CD4-positive, alpha-beta T cell treated with Interleukin-4 for 1 hour (primary cell): ENCODE results near the gene SELENON.
"Not testable (repeated sequence)": the region's sequence is repeated elsewhere in the genome, so short reads cannot be mapped to it uniquely, and the experiment has no call there.

Experiments used
- DNase-seq, 2 donors: peaks; one replicate each; pipeline ENCODE4 v3.0.0-alpha.2; 2020 to 2022

SELENON gene

DNA sequence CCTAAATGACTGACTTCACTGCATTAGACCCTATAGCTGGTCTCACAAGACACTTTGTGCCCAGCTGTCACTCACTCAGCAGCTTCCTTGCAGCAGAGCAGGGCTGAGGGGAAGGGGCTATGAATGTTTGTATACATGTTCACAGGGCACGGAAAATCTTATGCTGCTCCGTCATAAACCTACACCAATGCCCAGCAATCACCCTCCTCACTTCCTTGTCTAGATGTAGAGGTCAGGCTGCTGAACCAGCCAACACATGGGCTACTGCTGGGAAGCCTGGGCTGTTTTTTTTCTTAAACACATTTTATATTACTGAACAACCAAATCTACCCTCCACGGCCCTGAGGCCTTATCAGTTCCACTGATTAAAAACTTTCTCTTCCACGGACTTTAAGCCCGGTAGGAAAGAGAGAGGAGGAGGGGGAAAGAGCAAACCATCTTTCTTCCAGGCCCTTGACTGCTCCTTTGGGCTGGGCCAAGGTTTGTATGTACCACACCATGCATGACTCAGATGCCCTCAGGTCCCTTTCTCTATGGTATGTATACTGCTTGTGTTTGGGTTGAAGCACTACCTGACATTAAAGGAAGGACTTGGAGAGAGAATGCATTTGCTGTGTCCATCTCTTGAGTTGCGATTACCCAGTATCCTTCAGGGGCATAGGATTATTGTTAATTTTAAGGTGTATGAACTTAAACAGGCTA lies 32.5 kb downstream of the SELENON start:
- DNase-seq, result no peak

- no peak for DNase-seq
Measured at GRCh38 chr1:25833158-25833557, 33.2 kb downstream of the SELENON start.

GRCh38 chr1:25834894-25835293 lies 34.9 kb downstream of the SELENON start:
- DNase-seq, result no peak

GRCh38 chr1:25836695-25837094 lies 36.7 kb downstream of the SELENON start:
- no peak for DNase-seq

GRCh38 chr1:25837262-25837875 lies 37.4 kb downstream of the SELENON start:
- peak in 1 of 2 donors; percentile 22 for DNase-seq

DNA sequence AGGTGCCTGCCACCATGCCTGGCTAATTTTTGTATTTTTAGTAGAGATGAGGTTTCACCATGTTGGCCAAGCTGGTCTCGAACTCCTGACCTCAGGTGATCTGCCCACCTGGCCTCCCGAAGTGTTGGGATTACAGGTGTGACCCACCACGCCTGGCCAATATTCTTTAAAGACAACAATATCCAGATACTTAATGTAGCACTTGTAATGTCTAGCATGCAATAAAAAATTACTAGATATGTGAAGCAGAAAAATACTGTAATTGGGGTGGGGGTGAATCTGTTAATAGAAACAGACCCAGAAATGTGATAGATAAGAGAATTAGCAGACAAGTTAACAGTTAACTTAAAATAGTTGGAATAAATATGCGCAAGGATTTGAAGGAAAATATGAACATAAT lies 39.8 kb downstream of the SELENON start:
- not testable (repeated sequence) for DNase-seq

DNA sequence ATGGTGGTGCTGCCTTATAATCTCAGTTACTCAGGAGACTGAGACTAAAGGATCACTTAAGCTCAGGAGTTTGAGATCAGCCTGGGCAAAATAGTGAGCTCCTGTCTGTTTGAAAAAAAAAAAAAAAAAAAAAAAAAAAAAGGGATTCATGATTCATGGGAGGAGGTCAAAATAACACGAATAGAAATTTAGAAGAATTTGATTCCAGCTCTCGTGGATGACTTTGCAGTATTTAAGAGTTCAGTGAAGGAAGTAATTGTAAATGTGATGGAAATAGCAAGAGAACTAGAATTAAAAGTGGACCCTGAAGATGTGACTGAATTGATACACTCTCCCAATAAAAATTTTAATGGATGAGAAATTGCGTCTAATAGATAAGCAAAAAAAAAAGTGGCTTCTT lies 43.5 kb downstream of the SELENON start:
- no peak for DNase-seq

DNA sequence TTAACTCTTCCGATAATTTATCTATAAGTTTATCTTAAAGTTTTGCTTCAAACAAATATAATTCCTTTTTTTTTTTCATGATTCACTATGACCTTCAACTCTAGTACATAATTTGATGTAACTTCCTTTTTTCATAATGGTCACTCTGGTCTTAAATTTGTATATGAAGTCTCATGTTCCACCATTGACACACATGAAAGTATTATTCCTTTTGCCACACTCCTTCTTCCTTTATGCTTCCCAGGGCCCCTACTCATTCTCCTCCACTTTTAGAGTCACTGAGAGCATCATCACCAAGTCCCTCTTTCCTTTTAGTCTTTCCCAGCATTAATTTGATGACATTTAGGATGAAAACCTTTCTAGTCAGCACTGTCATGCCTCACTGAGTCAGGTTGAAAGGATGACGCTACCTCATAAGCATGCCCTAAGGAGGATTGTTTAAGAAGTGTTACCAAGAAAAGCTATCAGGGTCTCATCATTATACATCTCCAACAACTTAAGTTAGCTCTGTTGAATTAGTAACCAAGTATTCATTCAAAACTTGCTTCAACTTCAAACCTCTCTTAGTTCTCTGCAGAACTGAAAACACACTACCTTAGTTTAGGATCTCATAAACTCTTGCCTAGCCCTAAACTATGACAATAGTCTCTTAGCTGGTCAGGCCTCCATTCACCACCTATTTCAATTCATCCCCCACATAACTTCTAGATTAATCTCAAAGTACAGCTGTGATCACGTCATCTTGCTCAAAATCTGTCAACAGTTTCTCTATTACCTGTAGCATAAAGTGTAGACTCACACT lies 44.7 kb downstream of the SELENON start:
- DNase-seq, result no peak

DNA sequence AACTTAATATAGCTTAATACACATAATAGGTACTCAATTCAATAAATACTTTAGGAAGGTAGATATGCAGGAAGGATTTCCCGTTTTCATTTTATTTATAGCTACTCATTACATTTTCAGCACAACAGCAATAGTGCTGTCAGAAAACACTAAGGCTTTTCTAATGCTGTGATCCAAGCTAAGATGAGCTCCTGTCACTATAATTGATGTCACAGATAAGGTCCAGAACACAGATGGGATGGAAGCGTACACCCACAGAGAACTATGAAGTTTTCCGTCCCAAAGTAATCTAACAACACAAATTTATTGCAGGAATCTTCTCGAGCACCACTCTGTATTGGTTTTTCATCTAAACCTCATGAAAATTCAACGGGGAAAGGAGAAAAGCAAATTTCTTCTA lies 45.7 kb downstream of the SELENON start:
- DNase-seq, result no peak

DNA sequence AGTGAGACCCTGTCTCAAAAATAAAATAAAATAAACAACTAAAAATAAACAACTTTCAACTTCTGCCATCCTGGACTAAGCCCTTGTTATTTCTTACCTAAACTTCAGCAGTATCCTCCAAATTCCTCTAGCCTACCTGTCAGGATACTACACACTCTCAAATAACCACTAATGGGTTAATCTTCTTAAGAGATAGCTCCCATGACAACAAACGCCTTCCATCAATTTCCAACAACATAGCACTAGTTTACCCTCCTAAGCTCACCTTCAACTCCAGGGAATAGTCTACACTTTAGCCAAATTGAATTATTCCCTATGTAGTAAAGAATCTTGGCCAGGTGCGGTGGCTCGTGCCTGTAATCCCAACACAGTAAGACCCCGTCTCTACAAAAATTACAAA lies 47.9 kb downstream of the SELENON start:
- DNase-seq, result no peak

- DNase-seq, result no peak
Measured at GRCh38 chr1:25848531-25848930, 48.5 kb downstream of the SELENON start.

DNA sequence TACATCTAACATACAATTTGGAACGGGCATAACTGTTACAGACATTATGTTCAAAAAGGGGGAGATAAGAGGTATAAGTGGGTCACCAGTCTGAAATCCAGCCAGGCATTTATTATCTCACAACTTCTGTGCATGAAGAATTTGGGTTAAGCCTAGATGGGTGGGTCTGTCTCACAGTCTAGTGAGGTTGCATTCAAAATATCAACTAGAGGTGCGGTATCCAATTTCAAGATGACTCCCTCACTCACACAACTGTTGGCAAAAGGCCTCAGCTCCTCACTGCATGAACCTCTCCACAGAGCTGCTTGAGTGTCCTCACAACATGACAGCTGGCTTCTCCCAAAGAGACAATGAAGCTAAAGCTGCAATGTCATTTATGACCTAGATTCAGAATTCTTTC lies 54.6 kb downstream of the SELENON start:
- DNase-seq, result no peak

GRCh38 chr1:25856856-25857255 lies 56.9 kb downstream of the SELENON start:
- DNase-seq, result no peak

GRCh38 chr1:25858494-25858893 lies 58.5 kb downstream of the SELENON start:
- no peak for DNase-seq

DNA sequence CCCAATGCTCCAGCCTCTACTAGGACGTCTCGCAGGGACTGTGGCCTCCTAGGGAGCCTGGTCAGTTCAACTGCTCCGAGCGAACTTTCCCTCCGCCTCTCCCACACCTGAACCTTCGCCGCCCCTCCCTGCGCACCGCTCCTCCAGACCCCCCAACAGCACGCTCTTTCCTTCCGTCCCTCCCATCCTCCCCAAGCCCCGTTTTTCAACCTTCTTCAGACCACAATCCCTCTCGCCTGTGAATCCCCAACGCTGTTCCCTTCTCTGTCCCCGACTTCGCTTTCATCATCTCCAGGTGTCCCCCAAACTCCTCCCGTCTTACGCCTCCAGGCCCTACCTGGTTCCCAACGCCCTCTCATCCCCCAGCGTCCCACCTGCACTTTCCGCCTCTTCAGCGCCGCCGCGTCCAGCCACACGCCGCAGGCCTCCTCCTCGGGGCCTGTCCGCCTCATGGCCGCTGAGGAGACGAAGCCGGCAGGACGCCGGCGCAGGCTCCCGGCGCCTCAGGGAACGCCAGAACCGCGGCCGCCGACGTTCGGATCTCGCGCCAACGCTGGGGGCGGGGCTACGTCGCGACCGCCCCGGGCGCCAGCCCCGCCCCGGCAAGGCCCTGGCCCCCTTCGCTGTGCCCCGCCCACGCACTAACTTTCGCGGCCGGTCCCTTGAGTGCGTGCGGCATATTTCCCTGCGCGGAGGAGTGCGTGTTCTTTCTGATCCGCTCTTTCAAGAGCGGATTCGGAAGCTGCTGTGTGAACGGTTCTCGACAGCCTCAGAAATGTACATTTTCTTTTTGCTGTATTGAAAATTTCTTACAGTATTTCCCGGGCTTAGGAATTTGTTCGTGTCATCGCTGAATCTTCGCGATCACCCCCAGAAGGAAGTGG lies 59.2 kb downstream of the SELENON start, which contains the start of gene AUNIP:
Gene AUNIP (minus strand): TSS at position 552 of the 884 bp plus-strand sequence. CDS start 100 bp downstream, at position 452.
- peak; percentile 89 to 90 for DNase-seq

DNA sequence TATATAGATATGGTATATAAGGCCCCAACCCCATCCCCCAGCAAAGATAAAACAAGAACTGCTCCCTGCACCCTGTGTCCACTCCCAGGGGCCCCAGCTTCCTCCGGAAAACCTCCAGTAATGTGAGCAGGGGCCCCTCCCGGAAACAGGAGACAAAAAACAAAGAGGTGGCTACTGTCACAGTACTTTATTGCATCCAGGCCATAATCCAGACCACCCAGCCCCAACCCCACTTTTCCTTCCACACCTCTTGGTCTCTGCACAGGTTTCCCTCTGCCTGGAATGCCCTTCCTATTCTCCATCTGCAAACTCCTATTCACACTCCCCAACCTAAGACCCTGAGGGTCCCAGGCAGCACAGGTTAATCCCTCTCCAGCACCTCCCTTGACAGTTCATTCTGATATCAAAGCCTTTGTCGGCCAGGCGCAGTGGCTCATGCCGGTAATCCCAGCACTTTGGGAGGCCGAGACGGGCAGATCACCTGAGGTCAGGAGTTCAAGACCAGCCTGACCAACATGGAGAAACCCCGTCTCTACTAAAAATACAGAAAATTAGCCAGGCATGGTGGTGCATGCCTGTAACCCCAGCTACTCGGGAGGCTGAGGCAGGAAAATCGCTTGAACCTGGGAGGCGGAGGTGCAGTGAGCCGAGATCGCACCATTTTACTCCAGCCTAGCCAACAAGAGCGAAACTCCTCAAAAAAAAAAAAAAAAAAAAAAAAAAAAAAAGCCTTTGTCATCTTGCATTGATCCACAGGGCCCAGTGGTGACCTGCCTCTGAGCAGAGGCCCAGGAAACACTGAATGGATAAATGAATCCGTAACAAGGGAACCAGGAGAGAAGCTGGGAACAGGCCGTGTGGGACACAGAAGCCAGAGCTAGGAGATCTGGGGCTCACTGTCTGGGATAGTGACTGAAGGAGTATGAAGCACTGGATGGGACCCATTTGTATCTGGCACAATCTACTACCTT lies 61.6 kb downstream of the SELENON start:
- no peak for DNase-seq

DNA sequence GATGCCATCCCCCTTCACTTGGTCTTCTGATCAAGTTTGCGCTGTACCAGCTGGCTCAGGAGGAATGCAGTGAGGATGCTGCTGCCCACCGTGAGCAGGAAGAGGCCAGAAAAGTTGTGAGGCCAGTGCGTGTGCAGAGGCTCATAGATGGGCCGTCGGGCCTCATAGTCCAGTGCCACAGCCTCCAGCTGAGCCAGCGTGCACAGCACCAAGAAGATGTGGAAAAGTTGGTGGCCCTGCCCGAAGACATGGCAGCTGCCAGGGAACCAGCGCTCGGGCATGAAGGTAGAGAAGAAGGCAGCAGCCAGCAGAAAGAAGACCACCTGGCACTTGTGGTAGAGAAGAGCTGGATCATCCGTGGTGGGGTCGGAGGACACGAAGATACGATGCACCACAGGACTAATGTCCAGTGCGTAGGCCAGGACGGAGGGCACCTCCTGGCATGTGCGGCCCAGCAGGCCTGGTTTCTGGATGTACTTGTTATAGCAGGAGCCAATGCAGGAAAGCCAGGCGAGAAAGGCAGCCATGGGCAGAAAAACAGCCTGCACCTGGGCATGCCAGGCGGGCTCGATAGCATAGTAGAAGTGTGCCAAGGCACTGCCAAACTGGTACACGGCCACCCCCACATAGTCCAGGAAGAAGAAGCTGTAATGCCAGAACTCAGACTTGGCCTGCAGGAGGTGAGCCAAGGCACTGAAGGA lies 62.9 kb downstream of the SELENON start:
- no peak for DNase-seq

GRCh38 chr1:25863486-25864262 lies 63.7 kb downstream of the SELENON start:
- no peak for DNase-seq

DNA sequence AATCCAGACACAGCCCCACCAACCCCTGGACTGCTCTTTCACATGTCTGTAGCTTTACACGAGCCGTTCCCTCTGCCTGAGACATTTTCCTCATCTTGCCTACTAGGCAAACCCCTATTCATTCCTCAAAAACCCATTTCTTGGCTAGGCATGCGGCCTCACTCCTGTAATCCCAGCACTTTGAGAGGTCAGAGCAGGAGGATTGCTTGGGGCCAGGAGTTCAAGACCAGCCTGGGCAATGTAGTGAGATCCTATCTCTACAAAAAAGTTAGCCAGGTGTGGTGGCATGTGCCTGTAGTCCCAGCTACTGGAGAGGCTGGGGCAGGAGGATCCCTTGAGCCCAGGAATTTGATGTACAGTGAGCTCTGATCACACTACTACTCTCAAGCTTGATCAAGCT lies 64.4 kb downstream of the SELENON start:
- DNase-seq, result no peak

DNA sequence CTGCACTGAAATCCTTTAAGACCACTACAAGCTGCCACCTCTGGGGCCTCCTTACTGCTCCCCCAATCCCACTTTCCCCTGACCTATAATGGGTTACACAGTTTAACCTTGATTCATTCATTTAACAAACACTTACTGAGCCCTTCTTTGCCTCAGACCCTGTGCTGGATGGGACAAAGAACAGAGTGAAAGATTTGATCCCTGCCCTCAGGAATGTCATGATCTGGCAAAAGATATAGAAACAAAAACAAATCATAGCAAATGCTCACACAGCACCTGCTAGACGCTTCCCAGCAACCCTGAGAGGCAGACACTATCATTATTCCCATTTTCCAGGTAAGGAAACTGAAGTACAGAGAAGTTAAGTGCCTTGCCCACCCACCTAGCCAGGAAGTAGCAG lies 66.3 kb downstream of the SELENON start:
- DNase-seq, result no peak
